ENCODE results near the gene INKA2.

Gene INKA2

DNA sequence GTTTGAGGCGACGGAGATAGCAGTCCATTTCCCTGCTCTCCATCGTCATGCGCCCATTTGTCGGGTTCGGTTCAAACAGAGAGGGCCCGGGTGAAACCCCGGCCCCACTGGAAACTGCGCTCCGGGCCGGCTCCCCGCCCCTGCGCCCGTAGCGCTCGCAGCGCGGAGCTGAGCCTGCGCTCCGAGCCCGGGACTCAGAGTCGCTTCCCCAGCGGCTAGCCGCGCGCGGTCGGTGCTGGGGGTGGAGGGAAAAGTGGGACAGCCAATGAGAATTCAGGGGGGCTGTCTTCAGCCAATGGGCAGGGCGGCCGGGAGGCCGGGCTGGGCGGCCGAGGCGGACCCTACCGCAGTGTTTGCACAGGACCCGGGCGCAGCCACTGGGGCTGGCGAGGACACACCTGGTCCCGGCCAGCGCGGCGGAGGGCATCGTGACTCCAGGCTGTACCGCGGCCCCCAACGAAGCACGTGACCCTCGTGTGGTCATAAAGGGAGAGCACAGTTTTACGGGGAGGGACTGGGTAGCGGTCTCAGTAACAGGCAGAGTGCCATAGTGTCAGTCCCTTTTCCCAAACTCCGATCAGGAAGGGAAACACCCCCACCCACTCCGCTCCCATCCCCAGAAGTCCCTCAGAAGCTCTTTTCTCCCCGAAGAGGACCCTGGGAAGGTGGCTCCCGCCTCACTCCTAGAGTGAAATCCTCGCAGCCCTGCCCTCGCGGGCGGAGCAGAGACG, at the start of gene INKA2:
Gene INKA2 (minus strand): TSS at position 202 of the 731 bp plus-strand sequence. CDS start 153 bp downstream, at position 49.
- Histone ChIP-seq H3K4me3 (ENCODE audit: low read depth in 1 of 2, low read length in 2 of 2) (peak within 1 kb of the TSS; percentile 73 to 77), H3K27me3 (ENCODE audit: low read depth, low read length) (no peaks in the 10 kb centered on the region), H3K27ac (ENCODE audit: low read length) (peak within 1 kb of the TSS; percentile 73), H3K36me3 (ENCODE audit: control insufficient read depth in 1 of 2, insufficient read depth in 2 of 2, low read length in 2 of 2) (peaks cover 0 to 9% of the 10 kb centered on the region in 2 donors), H3K4me1 (ENCODE audit: control insufficient read depth in 1 of 2, insufficient read depth in 2 of 2, low read length in 2 of 2) (peaks cover 24 to 50% of the 10 kb centered on the region in 2 donors), H3K9me3 (ENCODE audit: control insufficient read depth in 1 of 2, low read length in 2 of 2) (no peaks in the 10 kb centered on the region)

DNA sequence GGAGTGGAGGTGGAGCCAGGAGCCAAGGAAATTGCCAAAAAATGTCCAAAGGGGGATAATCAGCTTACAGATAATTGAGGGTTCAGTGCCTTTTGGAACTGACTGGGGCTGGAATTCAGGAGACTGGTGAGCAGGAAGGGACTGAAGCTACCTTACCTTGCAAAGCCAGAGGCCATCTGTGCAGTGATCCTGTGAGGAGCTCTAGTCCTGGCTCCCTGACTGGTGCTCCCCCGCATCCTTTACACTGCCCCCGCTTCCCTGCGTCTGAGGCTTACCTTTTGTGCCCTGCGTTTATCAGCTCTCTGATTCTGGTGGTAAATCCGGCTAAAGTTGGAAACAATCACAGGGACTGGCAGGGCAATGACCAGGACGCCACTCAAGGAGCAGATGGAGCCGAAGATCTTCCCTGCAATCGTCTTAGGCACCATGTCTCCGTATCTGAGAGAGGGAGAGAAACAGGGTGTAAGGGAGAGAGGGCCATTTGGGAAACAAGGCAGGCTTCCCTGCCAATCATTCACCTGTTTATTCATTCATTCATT, 47.5 kb upstream of the INKA2 start:
- no peak overlapping the region for H3K4me3 ChIP-seq (ENCODE audit: low read depth in 1 of 2, low read length in 2 of 2)
- H3K36me3 ChIP-seq (ENCODE audit: control insufficient read depth in 1 of 2, insufficient read depth in 2 of 2, low read length in 2 of 2): no peaks in the 10 kb centered on the region
- H3K27me3 ChIP-seq (ENCODE audit: low read depth, low read length): no peaks in the 10 kb centered on the region
- H3K9me3 ChIP-seq (ENCODE audit: control insufficient read depth in 1 of 2, low read length in 2 of 2): no peaks in the 10 kb centered on the region
- no peak overlapping the region for H3K27ac ChIP-seq (ENCODE audit: low read length)
- H3K4me1 ChIP-seq (ENCODE audit: control insufficient read depth in 1 of 2, insufficient read depth in 2 of 2, low read length in 2 of 2): no peaks in the 10 kb centered on the region

DNA sequence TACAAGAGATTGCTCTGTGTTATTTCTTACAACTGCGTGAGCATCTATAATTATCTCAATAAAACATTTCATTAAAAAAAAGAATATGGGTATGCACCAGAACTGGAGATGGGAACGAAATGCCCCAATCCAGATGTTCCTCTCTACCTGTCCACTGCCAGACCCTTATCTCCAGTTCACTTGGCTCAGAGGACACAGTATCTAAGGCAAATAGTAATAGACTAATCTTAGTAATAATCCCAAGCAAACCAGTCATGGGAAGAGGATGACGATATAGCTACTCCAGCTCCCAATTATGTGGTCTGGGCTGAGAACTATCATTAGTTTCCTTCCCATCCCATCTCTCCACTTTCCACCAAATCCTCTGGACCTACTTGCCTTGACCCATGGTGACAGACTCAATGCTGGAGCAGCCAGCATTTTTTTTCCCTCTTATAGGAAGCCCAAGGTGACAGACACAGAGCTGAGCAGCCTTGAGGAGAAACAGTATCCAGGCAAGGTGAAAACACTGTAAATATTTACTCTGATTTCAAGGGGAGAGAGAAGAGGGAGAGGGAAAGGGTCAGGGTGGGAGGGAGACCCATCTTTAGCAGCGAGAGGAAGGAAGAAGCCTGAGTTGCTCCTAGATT, 45.2 kb upstream of the INKA2 start:
- Histone ChIP-seq H3K4me1 (ENCODE audit: control insufficient read depth in 1 of 2, insufficient read depth in 2 of 2, low read length in 2 of 2) (no peaks in the 10 kb centered on the region), H3K36me3 (ENCODE audit: control insufficient read depth in 1 of 2, insufficient read depth in 2 of 2, low read length in 2 of 2) (peaks cover 0 to 7% of the 10 kb centered on the region in 2 donors), H3K4me3 (ENCODE audit: low read depth in 1 of 2, low read length in 2 of 2) (no peak overlapping the region), H3K27me3 (ENCODE audit: low read depth, low read length) (no peaks in the 10 kb centered on the region), H3K27ac (ENCODE audit: low read length) (no peak overlapping the region), H3K9me3 (ENCODE audit: control insufficient read depth in 1 of 2, low read length in 2 of 2) (no peaks in the 10 kb centered on the region)

DNA sequence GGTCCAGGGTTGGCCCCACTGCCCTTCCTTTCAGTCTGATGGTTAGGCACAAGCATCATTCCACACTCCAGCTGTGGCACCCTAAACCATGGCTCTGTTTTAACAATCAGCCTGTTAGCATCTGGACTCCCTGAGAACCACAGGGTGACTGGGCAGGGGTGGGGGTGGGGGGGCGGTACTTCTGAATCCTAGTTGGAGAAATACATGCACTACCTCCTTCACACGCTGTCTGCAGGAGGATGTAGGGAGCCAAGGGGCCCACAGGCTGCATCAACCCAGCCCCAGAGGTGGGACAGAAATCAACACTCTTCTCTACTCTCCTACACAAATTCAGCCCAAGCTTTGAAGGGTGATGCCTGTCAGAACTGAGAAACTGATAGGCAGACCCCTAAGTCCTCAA, 40.4 kb upstream of the INKA2 start:
- H3K4me1 ChIP-seq (ENCODE audit: control insufficient read depth in 1 of 2, insufficient read depth in 2 of 2, low read length in 2 of 2): no peaks in the 10 kb centered on the region
- no peaks in the 10 kb centered on the region for H3K27me3 ChIP-seq (ENCODE audit: low read depth, low read length)
- H3K27ac ChIP-seq (ENCODE audit: low read length): no peak overlapping the region
- H3K9me3 ChIP-seq (ENCODE audit: control insufficient read depth in 1 of 2, low read length in 2 of 2): no peaks in the 10 kb centered on the region
- H3K4me3 ChIP-seq (ENCODE audit: low read depth in 1 of 2, low read length in 2 of 2): no peak overlapping the region
- peaks cover 0 to 17% of the 10 kb centered on the region in 2 donors for H3K36me3 ChIP-seq (ENCODE audit: control insufficient read depth in 1 of 2, insufficient read depth in 2 of 2, low read length in 2 of 2)

DNA sequence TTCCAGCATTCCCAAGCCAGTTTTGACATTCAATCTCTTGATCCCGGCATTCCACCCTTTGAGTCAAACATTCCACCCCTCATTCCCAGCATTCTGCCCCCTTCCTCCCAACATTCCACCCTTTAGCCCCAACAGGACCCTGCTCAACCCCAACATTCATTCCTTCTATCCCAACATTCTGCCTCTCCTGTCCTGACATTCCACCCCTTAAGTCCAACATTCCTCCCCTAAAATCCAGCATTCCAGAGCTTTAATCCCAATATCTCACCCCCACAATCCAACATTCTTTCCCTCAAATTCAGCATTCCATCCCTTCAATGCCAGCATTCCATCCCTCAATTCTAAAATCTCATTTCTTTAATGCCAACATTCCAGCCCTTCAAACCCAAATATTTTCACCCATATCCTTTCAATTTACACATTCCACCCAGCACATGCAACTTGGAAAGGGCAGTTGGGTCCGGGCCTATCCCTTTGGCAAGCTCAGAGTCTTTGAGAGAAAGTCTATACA, 39.4 kb upstream of the INKA2 start:
- Histone ChIP-seq H3K27me3 (ENCODE audit: low read depth, low read length) (no peaks in the 10 kb centered on the region), H3K4me1 (ENCODE audit: control insufficient read depth in 1 of 2, insufficient read depth in 2 of 2, low read length in 2 of 2) (no peaks in the 10 kb centered on the region)

DNA sequence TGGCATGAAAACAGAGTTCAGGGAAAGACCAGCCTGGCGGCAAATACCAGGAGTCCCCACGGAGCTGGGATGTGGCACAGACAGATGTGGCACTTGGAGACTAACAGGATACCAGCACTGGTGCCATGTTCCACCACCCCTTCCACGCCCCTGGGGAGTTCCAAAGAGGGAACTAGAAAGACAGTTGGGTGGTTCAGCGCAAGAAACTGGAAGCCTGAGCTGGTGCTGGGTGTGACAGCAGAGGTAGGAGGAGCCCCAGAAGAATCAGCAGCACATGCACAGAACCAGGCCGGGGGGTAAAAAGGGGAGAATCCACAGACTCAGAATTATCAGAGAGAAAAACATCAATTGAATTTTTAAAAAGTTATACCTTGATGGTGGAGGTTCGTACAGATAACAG, 38.9 kb upstream of the INKA2 start:
- Histone ChIP-seq H3K36me3 (ENCODE audit: control insufficient read depth in 1 of 2, insufficient read depth in 2 of 2, low read length in 2 of 2) (peaks cover 0 to 23% of the 10 kb centered on the region in 2 donors), H3K27me3 (ENCODE audit: low read depth, low read length) (no peaks in the 10 kb centered on the region), H3K4me1 (ENCODE audit: control insufficient read depth in 1 of 2, insufficient read depth in 2 of 2, low read length in 2 of 2) (no peaks in the 10 kb centered on the region), H3K9me3 (ENCODE audit: control insufficient read depth in 1 of 2, low read length in 2 of 2) (no peaks in the 10 kb centered on the region), H3K27ac (ENCODE audit: low read length) (no peak overlapping the region), H3K4me3 (ENCODE audit: low read depth in 1 of 2, low read length in 2 of 2) (no peak overlapping the region)

More for the DNA sequence above, 39.4 kb upstream of the INKA2 start:
- Histone ChIP-seq H3K36me3 (ENCODE audit: control insufficient read depth in 1 of 2, insufficient read depth in 2 of 2, low read length in 2 of 2) (peaks cover 0 to 23% of the 10 kb centered on the region in 2 donors), H3K27ac (ENCODE audit: low read length) (no peak overlapping the region), H3K4me3 (ENCODE audit: low read depth in 1 of 2, low read length in 2 of 2) (no peak overlapping the region), H3K9me3 (ENCODE audit: control insufficient read depth in 1 of 2, low read length in 2 of 2) (no peaks in the 10 kb centered on the region)

DNA sequence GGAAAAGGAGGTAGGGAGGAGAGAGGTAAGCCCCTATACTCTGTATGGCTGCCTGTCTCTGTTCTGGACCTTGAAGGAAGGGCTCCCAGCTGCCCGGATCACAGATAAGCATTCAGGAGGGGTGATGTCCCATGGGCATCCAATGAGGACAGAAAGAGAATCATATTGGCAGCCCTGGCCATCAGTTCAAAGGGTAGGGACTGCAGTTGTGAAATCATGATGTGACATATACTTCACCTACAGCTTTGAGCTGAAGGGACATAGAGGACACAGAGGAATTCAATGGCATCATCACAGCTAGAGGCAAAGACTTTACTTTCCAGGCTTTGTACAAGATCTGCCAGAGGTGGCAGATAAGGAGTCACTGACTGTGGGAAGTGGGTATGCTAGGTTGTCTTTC, 38.1 kb upstream of the INKA2 start:
- no peaks in the 10 kb centered on the region for H3K27me3 ChIP-seq (ENCODE audit: low read depth, low read length)
- H3K36me3 ChIP-seq (ENCODE audit: control insufficient read depth in 1 of 2, insufficient read depth in 2 of 2, low read length in 2 of 2): peaks cover 0 to 23% of the 10 kb centered on the region in 2 donors
- H3K4me1 ChIP-seq (ENCODE audit: control insufficient read depth in 1 of 2, insufficient read depth in 2 of 2, low read length in 2 of 2): no peaks in the 10 kb centered on the region
- no peaks in the 10 kb centered on the region for H3K9me3 ChIP-seq (ENCODE audit: control insufficient read depth in 1 of 2, low read length in 2 of 2)
- H3K27ac ChIP-seq (ENCODE audit: low read length): no peak overlapping the region
- no peak overlapping the region for H3K4me3 ChIP-seq (ENCODE audit: low read depth in 1 of 2, low read length in 2 of 2)

DNA sequence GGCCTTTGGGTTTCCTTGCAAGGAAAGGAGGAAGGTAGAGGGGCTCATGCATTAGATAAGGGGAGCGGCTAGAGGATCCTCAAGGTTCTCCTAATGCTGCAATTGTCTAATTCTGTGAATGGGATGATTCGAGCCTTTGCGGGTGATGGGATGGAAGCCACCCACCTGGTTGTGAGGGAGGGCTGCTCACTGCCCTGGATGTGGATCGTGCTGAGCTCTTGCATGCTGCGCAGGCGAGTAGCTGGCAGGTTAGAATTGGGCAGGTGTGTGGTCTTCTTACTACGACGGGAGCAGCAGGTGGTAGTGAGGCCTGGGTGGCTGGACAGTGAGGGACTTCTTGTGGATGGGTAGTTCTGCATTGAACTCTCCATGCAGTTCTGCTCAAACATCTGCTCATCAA, 37.7 kb upstream of the INKA2 start:
- no peaks in the 10 kb centered on the region for H3K27me3 ChIP-seq (ENCODE audit: low read depth, low read length)
- H3K27ac ChIP-seq (ENCODE audit: low read length): no peak overlapping the region
- no peaks in the 10 kb centered on the region for H3K9me3 ChIP-seq (ENCODE audit: control insufficient read depth in 1 of 2, low read length in 2 of 2)
- H3K4me3 ChIP-seq (ENCODE audit: low read depth in 1 of 2, low read length in 2 of 2): no peak overlapping the region
- H3K36me3 ChIP-seq (ENCODE audit: control insufficient read depth in 1 of 2, insufficient read depth in 2 of 2, low read length in 2 of 2): peaks cover 0 to 23% of the 10 kb centered on the region in 2 donors
- H3K4me1 ChIP-seq (ENCODE audit: control insufficient read depth in 1 of 2, insufficient read depth in 2 of 2, low read length in 2 of 2): no peaks in the 10 kb centered on the region

DNA sequence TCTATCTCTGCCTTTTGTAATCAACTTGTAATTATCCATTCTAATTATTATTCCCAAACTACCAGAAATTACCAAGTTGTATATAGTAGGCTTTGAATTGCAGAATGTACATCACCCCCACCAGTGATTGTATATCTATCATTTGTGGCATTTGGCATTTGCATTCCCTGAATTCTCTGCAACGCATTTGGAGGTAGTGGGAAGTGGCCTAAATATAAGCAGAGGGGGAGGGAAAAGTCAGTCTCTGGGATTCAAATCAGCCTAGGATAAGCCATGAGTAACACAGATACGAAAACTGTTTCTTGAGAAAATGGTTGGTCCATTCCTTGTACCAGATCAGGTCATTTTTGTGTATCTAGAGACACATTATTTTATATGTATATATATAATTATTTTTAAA, 37.2 kb upstream of the INKA2 start:
- Histone ChIP-seq H3K4me1 (ENCODE audit: control insufficient read depth in 1 of 2, insufficient read depth in 2 of 2, low read length in 2 of 2) (no peaks in the 10 kb centered on the region), H3K4me3 (ENCODE audit: low read depth in 1 of 2, low read length in 2 of 2) (no peak overlapping the region), H3K9me3 (ENCODE audit: control insufficient read depth in 1 of 2, low read length in 2 of 2) (no peaks in the 10 kb centered on the region), H3K27ac (ENCODE audit: low read length) (no peak overlapping the region), H3K36me3 (ENCODE audit: control insufficient read depth in 1 of 2, insufficient read depth in 2 of 2, low read length in 2 of 2) (peaks cover 0 to 23% of the 10 kb centered on the region in 2 donors), H3K27me3 (ENCODE audit: low read depth, low read length) (no peaks in the 10 kb centered on the region)

DNA sequence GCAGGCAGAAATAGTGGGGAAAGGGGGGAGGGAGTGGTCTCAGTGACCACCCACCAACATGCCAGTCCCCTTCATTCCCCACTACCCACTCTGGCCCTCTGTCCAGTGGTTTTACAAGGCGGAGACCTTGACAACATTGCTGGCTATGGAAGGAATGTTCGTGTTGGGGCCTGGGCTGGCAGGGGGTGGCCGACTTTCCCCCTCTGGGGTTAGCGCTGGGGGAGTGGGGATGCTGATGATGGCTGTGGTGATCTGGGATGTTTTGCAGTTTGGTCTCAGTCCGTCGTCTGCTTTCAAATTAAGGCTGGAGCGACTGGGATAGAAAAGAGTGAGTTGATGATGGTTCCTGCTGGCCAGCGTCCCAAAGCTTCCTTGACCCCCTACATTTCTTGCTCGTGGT, 36.8 kb upstream of the INKA2 start:
- H3K27me3 ChIP-seq (ENCODE audit: low read depth, low read length): no peaks in the 10 kb centered on the region
- peaks cover 0 to 23% of the 10 kb centered on the region in 2 donors for H3K36me3 ChIP-seq (ENCODE audit: control insufficient read depth in 1 of 2, insufficient read depth in 2 of 2, low read length in 2 of 2)

DNA sequence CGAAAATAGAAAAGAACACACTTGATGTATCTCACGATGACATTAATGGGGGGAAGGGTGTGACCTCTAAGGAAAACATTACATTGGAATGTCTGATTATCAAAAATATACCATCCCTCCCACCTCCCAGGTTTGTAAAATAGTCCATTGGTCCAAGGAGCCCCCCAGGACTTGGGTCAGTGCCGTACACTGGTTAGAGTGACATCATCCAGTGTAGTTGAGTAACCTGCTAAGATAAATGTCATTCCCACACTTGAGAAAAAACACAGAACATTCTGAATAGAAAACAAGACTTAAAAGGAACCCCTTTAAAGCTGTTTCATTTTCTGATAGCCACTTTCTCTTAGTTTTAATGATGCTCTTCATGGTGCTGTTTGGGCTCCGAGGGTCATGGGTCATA, 31.7 kb upstream of the INKA2 start:
- Histone ChIP-seq H3K4me3 (ENCODE audit: low read depth in 1 of 2, low read length in 2 of 2) (no peak overlapping the region), H3K36me3 (ENCODE audit: control insufficient read depth in 1 of 2, insufficient read depth in 2 of 2, low read length in 2 of 2) (peaks cover 19 to 25% of the 10 kb centered on the region in 2 donors), H3K27ac (ENCODE audit: low read length) (no peak overlapping the region), H3K27me3 (ENCODE audit: low read depth, low read length) (no peaks in the 10 kb centered on the region), H3K4me1 (ENCODE audit: control insufficient read depth in 1 of 2, insufficient read depth in 2 of 2, low read length in 2 of 2) (no peaks in the 10 kb centered on the region), H3K9me3 (ENCODE audit: control insufficient read depth in 1 of 2, low read length in 2 of 2) (no peaks in the 10 kb centered on the region)

More for the DNA sequence above, 36.8 kb upstream of the INKA2 start:
- H3K4me3 ChIP-seq (ENCODE audit: low read depth in 1 of 2, low read length in 2 of 2): no peak overlapping the region
- H3K4me1 ChIP-seq (ENCODE audit: control insufficient read depth in 1 of 2, insufficient read depth in 2 of 2, low read length in 2 of 2): no peaks in the 10 kb centered on the region
- no peak overlapping the region for H3K27ac ChIP-seq (ENCODE audit: low read length)
- H3K9me3 ChIP-seq (ENCODE audit: control insufficient read depth in 1 of 2, low read length in 2 of 2): no peaks in the 10 kb centered on the region
